HepG2 (cell line): ENCODE measurements around the gene WNT6. TPM values are rescaled to one million over a fixed set of nuclear protein-coding genes. Genes with fewer than 3 reads are reported as not detected.

Experiments used
- CBFB ChIP-seq: sonication (generic); formaldehyde crosslinking; IDR thresholded peaks from 2 replicates; pipeline ENCODE4 v1.4.0; 2020; ENCODE audit warnings: missing genetic modification reagents
- ETV6 ChIP-seq: sonication (generic); formaldehyde crosslinking; conservative IDR thresholded peaks from 2 replicates; pipeline ENCODE4 v1.4.0; 2020; ENCODE audit warnings: missing genetic modification reagents
- FOXM1 ChIP-seq: sonication (generic); formaldehyde crosslinking; IDR thresholded peaks from 2 replicates; pipeline ENCODE4 v1.5.0; 2020; ENCODE audit warnings: missing genetic modification reagents
- HOXA5 ChIP-seq: sonication (generic); formaldehyde crosslinking; IDR thresholded peaks from 2 replicates; pipeline ENCODE4 v1.4.0; 2020; ENCODE audit warnings: missing genetic modification reagents
- IKZF4 ChIP-seq: sonication (generic); formaldehyde crosslinking; IDR thresholded peaks from 2 replicates; pipeline ENCODE4 v1.5.1; 2020; ENCODE audit warnings: borderline replicate concordance, mild to moderate bottlenecking, low read depth, missing genetic modification reagents; ENCODE audit errors: not compliant biosample characterization
- PAWR ChIP-seq: sonication (generic); formaldehyde crosslinking; IDR thresholded peaks from 2 replicates; pipeline ENCODE4 v1.4.0; 2020; ENCODE audit warnings: missing genetic modification reagents, mild to moderate bottlenecking, borderline replicate concordance
- POLR2AphosphoS2 ChIP-seq: IDR thresholded peaks from 2 replicates; pipeline ENCODE4 v1.6.1; 2011; ENCODE audit warnings: low read depth, low read length, improper control_type of control experiment
- TGIF2 ChIP-seq: IDR thresholded peaks from 2 replicates; pipeline ENCODE4 v1.6.1; 2016; ENCODE audit warnings: control low read depth, missing compliant biosample characterization
- ZFP36L1 ChIP-seq: sonication (generic); formaldehyde crosslinking; IDR thresholded peaks from 2 replicates; pipeline ENCODE4 v1.8.0; 2022; ENCODE audit warnings: mild to moderate bottlenecking, missing genetic modification reagents, moderate library complexity
- ZNF17 ChIP-seq: sonication (generic); formaldehyde crosslinking; IDR thresholded peaks from 2 replicates; pipeline ENCODE4 v1.5.0; 2020; ENCODE audit warnings: mild to moderate bottlenecking, missing genetic modification reagents
- ZNF263 ChIP-seq: sonication (generic); formaldehyde crosslinking; IDR thresholded peaks from 2 replicates; pipeline ENCODE4 v1.4.0; 2020; ENCODE audit warnings: missing genetic modification reagents
- ZNF768 ChIP-seq: sonication (generic); formaldehyde crosslinking; IDR thresholded peaks from 2 replicates; pipeline ENCODE4 v1.4.0; 2020; ENCODE audit warnings: missing genetic modification reagents
- ZNF773 ChIP-seq: sonication (generic); formaldehyde crosslinking; IDR thresholded peaks from 2 replicates; pipeline ENCODE4 v1.4.0; 2020; ENCODE audit warnings: missing genetic modification reagents, borderline replicate concordance
- polyA plus RNA-seq, 8 experiments: library from polyadenylated mRNA; depleted of rRNA in 3 of 8; stranded (reverse) in 7 of 8; unstranded in 1 of 8; fragments of >200 nt; fragmentation: Illumina TruSeq in 4 of 8; extraction: Trizol in 4 of 8; gene quantifications; 2 replicates each; pipeline versions ENCODE4 v1.2.1 to v1.2.3, GENCODE V29; 2011 to 2016; ENCODE audit warnings: low read depth in 4 of 8, missing spikeins in 1 of 8, mixed read lengths in 1 of 8; ENCODE audit not compliant: insufficient read depth in 1 of 8
- total RNA-seq, 5 experiments: library from RNA; depleted of rRNA; stranded (reverse); fragments of >200 nt; fragmentation: Illumina TruSeq; extraction: Trizol; gene quantifications; 2 replicates each; pipeline ENCODE4 v1.2.3, GENCODE V29; 2016; ENCODE audit warnings: low read depth in 1 of 5
- TF ChIP-seq, protein P1 (sequence below), 2 experiments: sonication (generic) in 1 of 2; formaldehyde crosslinking in 1 of 2; IDR thresholded peaks; 2 replicates each; pipeline versions ENCODE4 v1.6.1 to v1.9.0; 2014 to 2022; ENCODE audit warnings: antibody characterized with exemption in 1 of 2, borderline replicate concordance in 1 of 2, inconsistent platforms in 1 of 2, low read depth in 1 of 2, missing genetic modification reagents in 1 of 2
- TF ChIP-seq, protein P2 (sequence below): sonication (generic); formaldehyde crosslinking; IDR thresholded peaks from 2 replicates; pipeline ENCODE4 v1.4.0; 2020; ENCODE audit warnings: missing genetic modification reagents, mild to moderate bottlenecking, borderline replicate concordance
- TF ChIP-seq, protein P3 (sequence below): sonication (generic); formaldehyde crosslinking; IDR thresholded peaks from 2 replicates; pipeline ENCODE4 v1.4.0; 2020; ENCODE audit warnings: missing genetic modification reagents
- TF ChIP-seq, protein P4 (sequence below): sonication (generic); formaldehyde crosslinking; IDR thresholded peaks from 2 replicates; pipeline ENCODE4 v1.4.0; 2020; ENCODE audit warnings: mild to moderate bottlenecking, low read depth, missing genetic modification reagents

Gene WNT6
- total and polyA plus RNA-seq, 2 of the 13 experiments (the other 11 are each of a cell fraction or from before 2014, with no cell fraction given), result 0.20 TPM; not detected in 1

GRCh38 chr2:218892693-218893348, 33.2 kb downstream of the WNT6 start (continued):
- TF ChIP-seq, protein P1, sequence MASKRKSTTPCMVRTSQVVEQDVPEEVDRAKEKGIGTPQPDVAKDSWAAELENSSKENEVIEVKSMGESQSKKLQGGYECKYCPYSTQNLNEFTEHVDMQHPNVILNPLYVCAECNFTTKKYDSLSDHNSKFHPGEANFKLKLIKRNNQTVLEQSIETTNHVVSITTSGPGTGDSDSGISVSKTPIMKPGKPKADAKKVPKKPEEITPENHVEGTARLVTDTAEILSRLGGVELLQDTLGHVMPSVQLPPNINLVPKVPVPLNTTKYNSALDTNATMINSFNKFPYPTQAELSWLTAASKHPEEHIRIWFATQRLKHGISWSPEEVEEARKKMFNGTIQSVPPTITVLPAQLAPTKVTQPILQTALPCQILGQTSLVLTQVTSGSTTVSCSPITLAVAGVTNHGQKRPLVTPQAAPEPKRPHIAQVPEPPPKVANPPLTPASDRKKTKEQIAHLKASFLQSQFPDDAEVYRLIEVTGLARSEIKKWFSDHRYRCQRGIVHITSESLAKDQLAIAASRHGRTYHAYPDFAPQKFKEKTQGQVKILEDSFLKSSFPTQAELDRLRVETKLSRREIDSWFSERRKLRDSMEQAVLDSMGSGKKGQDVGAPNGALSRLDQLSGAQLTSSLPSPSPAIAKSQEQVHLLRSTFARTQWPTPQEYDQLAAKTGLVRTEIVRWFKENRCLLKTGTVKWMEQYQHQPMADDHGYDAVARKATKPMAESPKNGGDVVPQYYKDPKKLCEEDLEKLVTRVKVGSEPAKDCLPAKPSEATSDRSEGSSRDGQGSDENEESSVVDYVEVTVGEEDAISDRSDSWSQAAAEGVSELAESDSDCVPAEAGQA (IDR thresholded peaks at IDR 0.05; ENCODE audit: low read depth), result no peak
- TF ChIP-seq, protein P1 (CRISPR knock-in tag; IDR thresholded peaks at IDR 0.05; ENCODE audit: borderline replicate concordance), result no peak
- no peak for TF ChIP-seq ZNF768
- TF ChIP-seq FOXM1, result no peak
- no peak for TF ChIP-seq PAWR
- TF ChIP-seq, protein P2, sequence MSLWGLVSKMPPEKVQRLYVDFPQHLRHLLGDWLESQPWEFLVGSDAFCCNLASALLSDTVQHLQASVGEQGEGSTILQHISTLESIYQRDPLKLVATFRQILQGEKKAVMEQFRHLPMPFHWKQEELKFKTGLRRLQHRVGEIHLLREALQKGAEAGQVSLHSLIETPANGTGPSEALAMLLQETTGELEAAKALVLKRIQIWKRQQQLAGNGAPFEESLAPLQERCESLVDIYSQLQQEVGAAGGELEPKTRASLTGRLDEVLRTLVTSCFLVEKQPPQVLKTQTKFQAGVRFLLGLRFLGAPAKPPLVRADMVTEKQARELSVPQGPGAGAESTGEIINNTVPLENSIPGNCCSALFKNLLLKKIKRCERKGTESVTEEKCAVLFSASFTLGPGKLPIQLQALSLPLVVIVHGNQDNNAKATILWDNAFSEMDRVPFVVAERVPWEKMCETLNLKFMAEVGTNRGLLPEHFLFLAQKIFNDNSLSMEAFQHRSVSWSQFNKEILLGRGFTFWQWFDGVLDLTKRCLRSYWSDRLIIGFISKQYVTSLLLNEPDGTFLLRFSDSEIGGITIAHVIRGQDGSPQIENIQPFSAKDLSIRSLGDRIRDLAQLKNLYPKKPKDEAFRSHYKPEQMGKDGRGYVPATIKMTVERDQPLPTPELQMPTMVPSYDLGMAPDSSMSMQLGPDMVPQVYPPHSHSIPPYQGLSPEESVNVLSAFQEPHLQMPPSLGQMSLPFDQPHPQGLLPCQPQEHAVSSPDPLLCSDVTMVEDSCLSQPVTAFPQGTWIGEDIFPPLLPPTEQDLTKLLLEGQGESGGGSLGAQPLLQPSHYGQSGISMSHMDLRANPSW, result no peak
- no peak for TF ChIP-seq ETV6 (CRISPR knock-in tag)
- TF ChIP-seq TGIF2 (CRISPR knock-in tag), result no peak
- no peak for TF ChIP-seq ZNF17 (CRISPR knock-in tag)
- TF ChIP-seq IKZF4 (CRISPR knock-in tag), result peak; percentile 78
- no peak for TF ChIP-seq ZFP36L1 (CRISPR knock-in tag)
- no peak for TF ChIP-seq POLR2AphosphoS2
- TF ChIP-seq, protein P3, sequence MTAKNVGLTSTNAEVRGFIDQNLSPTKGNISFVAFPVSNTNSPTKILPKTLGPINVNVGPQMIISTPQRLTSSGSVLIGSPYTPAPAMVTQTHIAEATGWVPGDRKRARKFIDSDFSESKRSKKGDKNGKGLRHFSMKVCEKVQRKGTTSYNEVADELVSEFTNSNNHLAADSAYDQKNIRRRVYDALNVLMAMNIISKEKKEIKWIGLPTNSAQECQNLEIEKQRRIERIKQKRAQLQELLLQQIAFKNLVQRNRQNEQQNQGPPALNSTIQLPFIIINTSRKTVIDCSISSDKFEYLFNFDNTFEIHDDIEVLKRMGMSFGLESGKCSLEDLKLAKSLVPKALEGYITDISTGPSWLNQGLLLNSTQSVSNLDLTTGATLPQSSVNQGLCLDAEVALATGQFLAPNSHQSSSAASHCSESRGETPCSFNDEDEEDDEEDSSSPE (CRISPR knock-in tag), result 0 out of 2 replicates have a peak, but pooled peaks have one; percentile 23
- TF ChIP-seq CBFB (CRISPR knock-in tag), result peak; percentile 77; the same call in 1 of the 2 replicates
- TF ChIP-seq, protein P4, sequence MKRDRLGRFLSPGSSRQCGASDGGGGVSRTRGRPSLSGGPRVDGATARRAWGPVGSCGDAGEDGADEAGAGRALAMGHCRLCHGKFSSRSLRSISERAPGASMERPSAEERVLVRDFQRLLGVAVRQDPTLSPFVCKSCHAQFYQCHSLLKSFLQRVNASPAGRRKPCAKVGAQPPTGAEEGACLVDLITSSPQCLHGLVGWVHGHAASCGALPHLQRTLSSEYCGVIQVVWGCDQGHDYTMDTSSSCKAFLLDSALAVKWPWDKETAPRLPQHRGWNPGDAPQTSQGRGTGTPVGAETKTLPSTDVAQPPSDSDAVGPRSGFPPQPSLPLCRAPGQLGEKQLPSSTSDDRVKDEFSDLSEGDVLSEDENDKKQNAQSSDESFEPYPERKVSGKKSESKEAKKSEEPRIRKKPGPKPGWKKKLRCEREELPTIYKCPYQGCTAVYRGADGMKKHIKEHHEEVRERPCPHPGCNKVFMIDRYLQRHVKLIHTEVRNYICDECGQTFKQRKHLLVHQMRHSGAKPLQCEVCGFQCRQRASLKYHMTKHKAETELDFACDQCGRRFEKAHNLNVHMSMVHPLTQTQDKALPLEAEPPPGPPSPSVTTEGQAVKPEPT (CRISPR knock-in tag), result peak; percentile 36; the same call in 1 of the 2 replicates
- TF ChIP-seq ZNF263 (CRISPR knock-in tag), result peak; percentile 49; the same call in 1 of the 2 replicates
- no peak for TF ChIP-seq HOXA5 (CRISPR knock-in tag)
- TF ChIP-seq ZNF773 (CRISPR knock-in tag), result no peak; the same call in 1 of the 2 replicates
